Thyroid gland (tissue), 4 donors: ENCODE data around the gene EDNRA. TPM values are rescaled to one million over a fixed set of nuclear protein-coding genes. Genes with fewer than 3 reads are reported as not detected.
A peak's percentile ranks its signal among the peaks of the same experiment; 100 is the strongest.

ENCODE experiments used
- DNase-seq, 2 donors: peaks; one replicate each; pipeline ENCODE4 v3.0.0-alpha.2; 2019
- H3K27ac ChIP-seq, 3 donors: fragments of 200-600 bp; sonication (generic); 1 replicate in 2 of 3; 2 replicates in 1 of 3; pipeline ENCODE4 v1.5.1; 2016 to 2019; ENCODE audit warnings: mild to moderate bottlenecking in 1 of 3, moderate library complexity in 1 of 3
- H3K27me3 ChIP-seq: fragments of 200-600 bp; sonication (generic); one replicate; pipeline ENCODE4 v1.5.1; 2019
- H3K36me3 ChIP-seq, 2 donors: fragments of 200-600 bp; sonication (generic); one replicate each; pipeline ENCODE4 v1.5.1; 2016 to 2019
- H3K4me1 ChIP-seq, 2 donors: fragments of 200-600 bp; sonication (generic); one replicate each; pipeline ENCODE4 v1.5.1; 2017 to 2019
- H3K4me3 ChIP-seq, 3 donors: fragments of 200-600 bp; sonication (generic); replicated peaks in 1 of 3; 1 replicate in 2 of 3; 2 replicates in 1 of 3; pipeline ENCODE4 v1.5.1; 2016; ENCODE audit warnings: mild to moderate bottlenecking in 1 of 3
- H3K9me3 ChIP-seq: fragments of 200-600 bp; sonication (generic); one replicate; pipeline ENCODE4 v1.5.1; 2017
- CTCF ChIP-seq, 6 experiments: fragments of 200-600 bp in 3 of 6; fragments of 450-650 bp in 3 of 6; sonication (generic) in 3 of 6; IDR thresholded peaks; one replicate each; pipeline ENCODE4 v1.5.1; 2016 to 2019; ENCODE audit warnings: antibody characterized with exemption in 6 of 6, mild to moderate bottlenecking in 2 of 6, inconsistent platforms in 1 of 6, moderate library complexity in 1 of 6
- POLR2A ChIP-seq, 2 donors: fragments of 450-650 bp; IDR thresholded peaks; one replicate each; pipeline ENCODE4 v1.6.1; 2017; ENCODE audit warnings: antibody characterized with exemption in 2 of 2, mild to moderate bottlenecking in 2 of 2, moderate library complexity in 1 of 2
- WGBS, 2 donors: methylation state at CpG; one replicate each; pipeline ENCODE4 v1.1.5; 2017; 5-methylcytosine and 5-hydroxymethylcytosine counted together
- intact Hi-C: fragments of 100-400 bp; cut with DNase I; formaldehyde crosslinking; loops from one replicate; pipeline ENCODE4 v1.15.1; 2023
- total RNA-seq, 4 donors: library from RNA; depleted of rRNA; stranded (reverse); fragments of >200 nt; gene quantifications; one replicate each; pipeline ENCODE4 v1.2.3, GENCODE V29; 2016

Gene EDNRA
- total RNA-seq, 4 donors from 2014 or later = 5.9 to 7.7 (median 6.8) TPM

GRCh38 chr4:147456706-147457105, 24.2 kb upstream of the EDNRA start:
- no peak for DNase-seq
- H3K36me3 ChIP-seq = no peaks in the 10 kb centered on the region
- TF ChIP-seq CTCF (IDR thresholded peaks at IDR 0.05) = no peak
- no peak for TF ChIP-seq POLR2A (IDR thresholded peaks at IDR 0.05)
- no peaks in the 10 kb centered on the region for H3K4me1 ChIP-seq
- no peaks in the 10 kb centered on the region for H3K27me3 ChIP-seq
- H3K4me3 ChIP-seq = no peak overlapping the region
- H3K9me3 ChIP-seq = no peaks in the 10 kb centered on the region
- no peak overlapping the region for H3K27ac ChIP-seq
- 89 to 90% methylated on average over 5 of the region's 5 CpGs for WGBS, 2 donors
- intact Hi-C loops = no loop called here

- TF ChIP-seq POLR2A (IDR thresholded peaks at IDR 0.05) (no peak), CTCF (IDR thresholded peaks at IDR 0.05) (no peak)
- no peak overlapping the region for H3K27ac ChIP-seq
- H3K4me3 ChIP-seq = no peak overlapping the region
- no peaks in the 10 kb centered on the region for H3K9me3 ChIP-seq
- H3K27me3 ChIP-seq = no peaks in the 10 kb centered on the region
- intact Hi-C loops = no loop called here
- H3K36me3 ChIP-seq = no peaks in the 10 kb centered on the region
- H3K4me1 ChIP-seq = no peaks in the 10 kb centered on the region
- no peak for DNase-seq
- WGBS, 2 donors = 94 to 95% methylated on average over 1 of the region's 1 CpG
Measured at GRCh38 chr4:147461161-147461560, 19.7 kb upstream of the EDNRA start.

- TF ChIP-seq POLR2A (IDR thresholded peaks at IDR 0.05) (no peak), CTCF (IDR thresholded peaks at IDR 0.05) (no peak)
Measured at GRCh38 chr4:147463065-147463464, 17.8 kb upstream of the EDNRA start.

GRCh38 chr4:147465461-147465860, 15.4 kb upstream of the EDNRA start:
- TF ChIP-seq CTCF (IDR thresholded peaks at IDR 0.05) (no peak), POLR2A (IDR thresholded peaks at IDR 0.05) (no peak)
- no peak for DNase-seq
- WGBS, 2 donors = 88 to 94% methylated on average over 2 of the region's 2 CpGs
- H3K36me3 ChIP-seq = no peaks in the 10 kb centered on the region
- intact Hi-C loops = no loop called here
- H3K9me3 ChIP-seq = no peaks in the 10 kb centered on the region
- no peaks in the 10 kb centered on the region for H3K27me3 ChIP-seq
- H3K4me1 ChIP-seq = no peaks in the 10 kb centered on the region
- H3K27ac ChIP-seq = no peak overlapping the region
- no peak overlapping the region for H3K4me3 ChIP-seq

More at GRCh38 chr4:147463065-147463464, 17.8 kb upstream of the EDNRA start:
- Histone ChIP-seq H3K27me3 (no peaks in the 10 kb centered on the region), H3K27ac (peak overlapping the region in 1 of 3 donors; percentile 27), H3K4me3 (no peak overlapping the region), H3K4me1 (no peaks in the 10 kb centered on the region), H3K9me3 (no peaks in the 10 kb centered on the region), H3K36me3 (no peaks in the 10 kb centered on the region)
- intact Hi-C loops = no loop called here
- no peak for DNase-seq
- WGBS, 2 donors = 86 to 87% methylated on average over 4 of the region's 4 CpGs

- no peak overlapping the region for H3K4me3 ChIP-seq
- no peaks in the 10 kb centered on the region for H3K9me3 ChIP-seq
- no peaks in the 10 kb centered on the region for H3K36me3 ChIP-seq
- TF ChIP-seq POLR2A (IDR thresholded peaks at IDR 0.05) (no peak), CTCF (IDR thresholded peaks at IDR 0.05) (no peak)
- no peak overlapping the region for H3K27ac ChIP-seq
- H3K27me3 ChIP-seq = no peaks in the 10 kb centered on the region
- H3K4me1 ChIP-seq = peaks cover 0 to 3% of the 10 kb centered on the region in 2 donors
- intact Hi-C loops = no loop called here
- DNase-seq = no peak
Measured at GRCh38 chr4:147477439-147477838, 3.5 kb upstream of the EDNRA start.
